Activated CD8-positive, alpha-beta memory T cell treated with anti-CD3 and anti-CD28 coated beads, Interleukin-2, amount 50 U/mL, for 1 hour (primary cell): ENCODE measurements around the gene TMEM222.
"Not testable (repeated sequence)": the region's sequence is repeated elsewhere in the genome, so short reads cannot be mapped to it uniquely, and the experiment has no call there.

ENCODE experiments used
- DNase-seq: peaks from one replicate; pipeline ENCODE4 v3.0.0-alpha.2; 2020; ENCODE audit errors: extremely low read depth

Gene TMEM222

GRCh38 chr1:27321813-27322568 lies at the start of gene TMEM222:
Gene TMEM222, plus strand, starts transcription at chr1:27322163. Its CDS starts 35 bp downstream, at chr1:27322198.
- DNase-seq = peak; percentile 87

DNA sequence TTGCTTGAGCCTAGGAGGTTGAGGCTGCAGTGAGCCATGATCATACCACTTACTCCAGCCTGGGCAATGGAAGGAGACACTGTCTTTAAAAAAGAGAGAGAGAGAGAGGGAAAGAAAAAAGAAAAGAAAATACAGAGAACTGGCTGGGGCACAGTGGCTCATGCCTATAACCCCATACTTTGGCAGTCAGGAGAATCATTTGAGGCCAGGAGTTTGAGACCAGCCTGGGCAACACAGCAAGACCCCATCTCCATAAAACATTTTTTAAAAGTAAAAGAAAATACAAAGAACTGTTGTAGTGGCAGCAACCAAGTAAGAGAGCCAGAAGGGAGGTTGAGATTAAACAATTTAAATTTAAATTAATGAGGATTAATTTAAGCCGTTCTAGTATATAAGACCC lies 47.8 kb upstream of the TMEM222 start:
- no peak for DNase-seq

GRCh38 chr1:27275696-27276095 lies 46.3 kb upstream of the TMEM222 start:
- no peak for DNase-seq

GRCh38 chr1:27284425-27285273 lies 37.3 kb upstream of the TMEM222 start:
- peak; percentile 84 for DNase-seq

DNA sequence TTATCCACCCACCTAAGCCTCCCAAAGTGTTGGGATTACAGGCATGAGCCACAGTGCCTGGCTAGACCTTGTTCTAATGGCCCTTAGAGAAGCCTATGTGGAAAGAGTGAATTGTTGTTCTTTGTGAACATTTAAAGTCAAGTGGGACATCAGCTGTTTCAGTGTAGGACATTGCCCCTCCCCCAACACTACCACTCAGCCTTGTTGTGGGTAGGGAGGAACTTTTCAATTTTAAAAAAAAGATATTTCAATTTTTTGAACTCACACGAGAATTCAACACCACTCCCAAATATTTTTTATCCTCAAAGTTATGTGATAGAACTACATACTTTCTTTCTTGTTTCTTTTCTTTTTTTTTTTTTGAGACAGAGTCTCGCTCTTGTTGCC lies 36.7 kb upstream of the TMEM222 start:
- DNase-seq = no peak

GRCh38 chr1:27285821-27286220 lies 36.1 kb upstream of the TMEM222 start:
- not testable (repeated sequence) for DNase-seq

GRCh38 chr1:27289125-27289524 lies 32.8 kb upstream of the TMEM222 start:
- DNase-seq = not testable (repeated sequence)

- DNase-seq = no peak
These were observed 31.4 kb upstream of the TMEM222 start for GRCh38 chr1:27290581-27290980.

DNA sequence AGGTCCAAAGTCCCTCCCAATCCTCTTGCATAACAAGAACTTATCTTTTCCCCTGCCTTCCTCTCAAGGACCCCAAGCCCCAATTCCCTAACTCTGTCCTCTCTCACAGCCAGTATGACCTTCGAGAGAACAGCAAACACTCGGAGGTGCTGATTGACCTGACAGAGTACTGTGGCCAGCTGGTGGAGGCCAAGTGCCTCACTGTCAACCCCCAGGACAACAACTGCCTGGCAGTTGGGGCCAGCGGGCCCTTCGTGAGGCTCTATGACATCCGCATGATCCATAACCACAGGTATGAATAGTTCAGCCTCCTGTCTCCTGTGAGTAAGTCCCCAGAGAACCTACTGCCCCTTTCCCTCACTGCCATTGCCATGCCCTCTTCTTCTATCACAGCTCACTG lies 29.9 kb upstream of the TMEM222 start:
- no peak for DNase-seq

- no peak for DNase-seq
These were observed 28.0 kb upstream of the TMEM222 start for GRCh38 chr1:27293915-27294314.

DNA sequence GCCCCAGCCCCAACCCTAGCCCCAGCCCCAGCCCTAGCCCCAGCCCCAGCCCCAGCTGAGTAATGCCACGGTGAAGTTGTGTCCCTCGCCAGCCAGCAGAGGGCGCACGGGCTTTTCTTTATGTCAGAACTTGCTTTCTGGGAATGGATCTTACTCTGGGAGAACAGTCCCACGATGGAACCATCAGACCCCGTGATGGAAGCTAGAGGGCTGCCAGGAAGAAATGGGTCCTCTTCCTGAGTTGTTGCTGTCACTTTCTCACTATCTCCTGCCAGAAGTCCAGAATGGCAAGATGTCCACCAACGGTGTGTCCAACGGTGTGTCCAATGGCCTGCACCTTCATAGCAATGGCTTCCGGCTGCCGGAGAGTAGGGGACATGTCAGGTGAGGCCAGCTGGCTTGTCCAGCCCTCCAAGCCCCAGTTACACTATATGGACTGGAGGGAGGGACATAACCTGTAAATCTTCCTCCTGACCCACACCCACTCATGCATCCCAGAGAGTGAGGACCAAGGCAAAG lies 25.1 kb upstream of the TMEM222 start:
- DNase-seq = peak; percentile 22

GRCh38 chr1:27297903-27298302 lies 24.1 kb upstream of the TMEM222 start:
- DNase-seq = no peak

DNA sequence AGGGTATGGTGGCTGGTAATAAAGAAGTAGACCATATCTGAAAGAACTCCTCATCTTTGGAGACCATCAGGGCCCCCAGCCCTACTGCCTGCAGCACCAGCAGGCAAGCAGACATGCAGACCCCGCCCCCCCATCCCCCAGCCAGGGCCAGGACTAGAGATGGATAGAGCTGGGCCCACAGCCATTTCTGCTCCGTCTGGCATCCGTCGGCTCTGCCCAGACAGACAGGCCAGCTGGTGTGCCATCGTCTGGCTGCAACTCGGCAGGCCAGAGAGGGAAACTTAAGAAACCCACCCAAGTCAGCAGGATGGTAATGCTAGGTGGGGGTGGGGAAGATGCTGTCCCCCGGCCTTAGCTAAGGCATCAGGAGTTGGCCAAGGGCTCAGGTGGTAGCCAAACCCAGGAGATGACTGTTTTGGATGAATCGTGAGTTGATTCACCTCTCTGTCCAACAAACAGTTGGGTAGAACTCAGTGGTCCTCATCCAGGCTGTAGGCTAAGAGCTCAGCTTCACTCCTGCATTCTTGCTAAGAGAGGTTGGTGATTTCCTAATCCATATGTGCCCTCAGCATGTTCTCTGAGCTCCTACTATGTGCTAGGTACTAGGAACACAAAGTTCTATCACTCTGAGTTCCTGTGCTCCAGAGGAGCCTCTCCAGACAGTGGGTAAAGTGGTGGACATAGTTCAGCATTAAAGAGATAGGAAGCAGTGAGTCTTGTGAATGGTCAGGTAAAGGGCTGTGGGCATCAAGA lies 23.2 kb upstream of the TMEM222 start:
- DNase-seq = no peak

GRCh38 chr1:27299385-27300271 lies 22.3 kb upstream of the TMEM222 start:
- no peak for DNase-seq

- peak; percentile 29 for DNase-seq
These were observed 21.5 kb upstream of the TMEM222 start for GRCh38 chr1:27300341-27301051.

DNA sequence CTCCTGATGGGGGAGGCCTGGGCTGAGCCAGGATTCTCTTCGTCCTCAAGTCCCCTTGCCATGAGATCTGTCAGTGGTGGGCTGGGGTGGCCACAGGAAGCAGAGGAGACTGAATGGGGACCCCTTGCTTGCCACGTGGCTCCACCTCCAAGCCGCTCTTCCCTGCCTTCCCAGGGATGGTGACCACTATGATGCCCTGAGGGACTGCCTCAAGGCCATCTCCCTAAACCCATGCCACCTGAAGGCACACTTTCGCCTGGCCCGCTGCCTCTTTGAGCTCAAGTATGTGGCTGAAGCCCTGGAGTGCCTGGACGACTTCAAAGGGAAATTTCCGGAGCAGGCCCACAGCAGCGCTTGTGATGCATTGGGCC lies 20.9 kb upstream of the TMEM222 start:
- no peak for DNase-seq

DNA sequence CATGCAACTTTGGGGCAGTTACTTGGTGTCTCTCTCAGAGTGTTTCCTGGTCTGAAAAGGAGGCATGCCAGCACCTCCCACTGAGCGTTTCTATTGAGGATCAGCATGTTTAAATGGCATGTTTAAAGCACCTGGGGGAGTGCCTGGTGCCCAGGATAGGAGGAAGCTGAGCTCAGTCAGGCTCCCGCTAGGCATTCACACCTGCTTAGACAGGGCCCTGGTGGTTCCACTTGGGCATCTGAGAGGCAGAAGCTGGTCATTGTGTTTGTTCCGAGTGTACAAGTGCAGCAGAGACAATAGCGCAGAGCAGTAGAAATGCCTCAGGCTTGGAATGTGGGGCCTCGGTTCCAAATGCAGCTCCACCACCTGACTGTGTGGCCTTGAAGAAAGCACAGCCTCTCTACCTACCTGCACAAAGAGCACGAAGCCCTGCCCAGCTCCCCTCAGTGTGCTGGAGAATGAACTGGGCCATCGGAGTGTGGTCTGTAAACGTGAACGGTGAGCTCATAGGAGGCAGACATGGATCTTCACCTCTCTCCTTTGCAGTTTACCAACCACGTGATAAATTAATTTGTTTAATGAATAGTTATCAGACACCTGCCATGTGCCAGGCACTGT lies 20.3 kb upstream of the TMEM222 start:
- DNase-seq = no peak

DNA sequence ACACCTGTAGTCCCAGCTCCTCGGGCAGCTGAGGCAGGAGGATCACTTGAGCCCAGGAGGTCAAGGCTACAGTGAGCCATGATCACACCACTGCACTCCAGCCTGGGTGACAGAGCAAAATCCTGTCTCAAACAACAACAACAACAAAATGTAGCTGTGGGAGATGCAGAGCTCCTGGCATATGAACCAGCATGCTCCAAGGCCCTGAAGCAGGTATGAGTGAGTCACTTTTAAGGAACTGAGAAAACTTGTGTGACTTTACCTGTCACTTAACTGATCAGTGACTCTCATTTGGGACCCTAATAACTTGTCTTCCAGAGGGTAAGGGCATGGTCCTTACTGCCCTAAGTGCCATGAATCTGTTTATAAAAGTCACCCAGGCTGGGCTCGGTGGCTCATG lies 19.4 kb upstream of the TMEM222 start:
- DNase-seq = no peak

DNA sequence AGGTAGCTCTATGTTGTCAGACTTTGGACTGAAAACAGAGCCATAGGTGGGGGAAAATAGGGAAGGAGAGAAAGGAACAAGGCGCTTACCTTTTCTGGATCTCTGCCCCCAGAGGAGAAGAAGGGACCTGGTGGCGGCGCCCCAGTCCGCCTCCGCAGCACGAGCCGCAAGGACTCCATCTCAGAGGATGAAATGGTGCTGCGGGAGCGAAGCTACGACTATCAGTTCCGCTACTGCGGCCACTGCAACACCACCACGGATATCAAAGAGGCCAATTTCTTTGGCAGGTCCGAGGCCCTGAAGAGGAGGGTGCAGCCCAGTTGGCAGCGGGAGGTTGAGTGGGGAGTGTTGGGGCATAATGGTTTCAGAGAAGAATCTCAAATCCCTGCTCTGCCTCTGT lies 18.5 kb upstream of the TMEM222 start:
- no peak for DNase-seq

DNA sequence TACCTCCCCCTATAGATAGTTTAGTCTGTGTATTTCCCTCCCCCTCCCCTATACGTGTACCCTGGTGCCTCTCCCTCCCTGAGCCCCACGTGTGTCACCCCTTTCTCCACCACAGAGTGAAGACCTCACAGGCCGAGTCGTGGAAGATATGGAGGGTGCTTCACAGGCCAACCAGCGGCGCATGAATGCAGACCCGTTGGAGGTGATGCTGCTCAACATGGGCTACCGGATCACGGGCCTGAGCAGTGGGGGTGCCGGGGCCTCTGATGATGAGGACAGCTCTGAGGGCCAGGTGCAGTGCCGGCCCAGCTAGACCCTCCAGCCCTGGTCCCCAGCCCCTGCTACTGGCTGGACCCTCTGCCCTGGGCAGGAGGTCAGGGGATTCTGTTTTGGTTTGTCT lies 15.9 kb upstream of the TMEM222 start:
- DNase-seq = no peak
